ENCODE data around the gene ANO6.

DNA sequence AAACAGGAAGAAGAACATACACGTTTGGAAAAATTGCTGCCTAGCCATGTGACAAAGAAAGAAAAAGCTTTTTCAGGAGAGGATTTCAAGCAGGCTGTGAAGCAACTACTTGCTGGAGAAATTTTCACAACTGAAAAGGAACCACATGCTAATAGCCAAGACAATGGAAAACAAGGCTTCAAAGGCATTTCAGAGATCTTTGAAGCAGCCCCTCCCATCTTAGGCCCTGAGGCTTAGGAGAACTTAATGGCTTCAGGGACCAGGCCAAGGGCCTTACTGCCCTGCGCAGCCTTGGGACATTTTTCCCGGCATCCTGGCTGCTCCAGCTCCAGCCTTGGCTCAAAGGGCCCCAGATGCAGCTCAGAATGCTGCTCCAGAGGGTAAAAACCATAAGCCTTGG, 257.7 kb downstream of the ANO6 start:
- TF ChIP-seq EZH2 (IDR thresholded peaks at IDR 0.05; ENCODE audit: low read length, unreplicated experiment) = no peak
- TF ChIP-seq, protein P1, sequence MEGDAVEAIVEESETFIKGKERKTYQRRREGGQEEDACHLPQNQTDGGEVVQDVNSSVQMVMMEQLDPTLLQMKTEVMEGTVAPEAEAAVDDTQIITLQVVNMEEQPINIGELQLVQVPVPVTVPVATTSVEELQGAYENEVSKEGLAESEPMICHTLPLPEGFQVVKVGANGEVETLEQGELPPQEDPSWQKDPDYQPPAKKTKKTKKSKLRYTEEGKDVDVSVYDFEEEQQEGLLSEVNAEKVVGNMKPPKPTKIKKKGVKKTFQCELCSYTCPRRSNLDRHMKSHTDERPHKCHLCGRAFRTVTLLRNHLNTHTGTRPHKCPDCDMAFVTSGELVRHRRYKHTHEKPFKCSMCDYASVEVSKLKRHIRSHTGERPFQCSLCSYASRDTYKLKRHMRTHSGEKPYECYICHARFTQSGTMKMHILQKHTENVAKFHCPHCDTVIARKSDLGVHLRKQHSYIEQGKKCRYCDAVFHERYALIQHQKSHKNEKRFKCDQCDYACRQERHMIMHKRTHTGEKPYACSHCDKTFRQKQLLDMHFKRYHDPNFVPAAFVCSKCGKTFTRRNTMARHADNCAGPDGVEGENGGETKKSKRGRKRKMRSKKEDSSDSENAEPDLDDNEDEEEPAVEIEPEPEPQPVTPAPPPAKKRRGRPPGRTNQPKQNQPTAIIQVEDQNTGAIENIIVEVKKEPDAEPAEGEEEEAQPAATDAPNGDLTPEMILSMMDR (conservative IDR thresholded peaks at IDR 0.05; ENCODE audit: low read depth, low read length) = no peak

All from PC-3 (cell line).